Esophagus (tissue), 2 donors: ENCODE results near the gene MORC2. TPM values are rescaled to one million over a fixed set of nuclear protein-coding genes. Genes with fewer than 3 reads are reported as not detected.

Source experiments
- H3K27ac ChIP-seq, 2 donors: one replicate each; pipeline ENCODE4 v1.5.1; 2013; ENCODE audit warnings: low read depth in 2 of 2, mild to moderate bottlenecking in 2 of 2, inconsistent platforms in 1 of 2, low read length in 1 of 2, moderate library complexity in 1 of 2
- H3K27me3 ChIP-seq, 2 donors: one replicate each; pipeline ENCODE4 v1.6.1; 2013; ENCODE audit warnings: low read length in 2 of 2, control low read depth in 1 of 2, mild to moderate bottlenecking in 1 of 2; ENCODE audit not compliant: insufficient read depth in 2 of 2, control insufficient read depth in 1 of 2
- H3K36me3 ChIP-seq, 2 donors: one replicate each; pipeline ENCODE4 v1.6.1; 2013; ENCODE audit warnings: low read length in 1 of 2; ENCODE audit not compliant: control insufficient read depth in 2 of 2, insufficient read depth in 2 of 2
- H3K4me1 ChIP-seq, 2 donors: one replicate each; pipeline ENCODE4 v1.6.1; 2013; ENCODE audit warnings: low read length in 1 of 2; ENCODE audit not compliant: control insufficient read depth in 2 of 2, insufficient read depth in 2 of 2
- H3K4me3 ChIP-seq, 2 donors: one replicate each; pipeline ENCODE4 v1.5.1; 2013; ENCODE audit warnings: low read length in 2 of 2, mild to moderate bottlenecking in 2 of 2, low read depth in 1 of 2, moderate library complexity in 1 of 2
- H3K9me3 ChIP-seq, 2 donors: one replicate each; pipeline ENCODE4 v1.6.1; 2013; ENCODE audit warnings: mild to moderate bottlenecking in 2 of 2, low read depth in 1 of 2, low read length in 1 of 2, moderate library complexity in 1 of 2; ENCODE audit not compliant: control insufficient read depth in 2 of 2, insufficient read depth in 1 of 2
- WGBS, 2 donors: extraction: QIAGEN DNeasy Blood & Tissue Kit; methylation state at CpG; one replicate each; pipeline ENCODE4 v1.1.7; 2013; 5-methylcytosine and 5-hydroxymethylcytosine counted together
- polyA plus RNA-seq, 2 donors: library from polyadenylated mRNA; stranded (reverse); fragments of 200-250 nt; gene quantifications; one replicate each; pipeline ENCODE4 v1.2.3, GENCODE V29; 2013
- donor health status: healthy with polysubstance abuse.
- donor health status: Bipolar disorder and iron deficiency.

Gene MORC2
- polyA plus RNA-seq, 2 donors, result 8.4 to 19.3 TPM

- H3K36me3 ChIP-seq, result peaks cover 23 to 50% of the 10 kb centered on the region in 2 donors
- no peak overlapping the region for H3K4me3 ChIP-seq
- peaks cover 0 to 2% of the 10 kb centered on the region in 2 donors for H3K4me1 ChIP-seq
- H3K27me3 ChIP-seq, result no peaks in the 10 kb centered on the region
- 94% methylated on average over 10 of the region's 10 CpGs for WGBS, 2 donors
- H3K9me3 ChIP-seq, result no peaks in the 10 kb centered on the region
- H3K27ac ChIP-seq, result no peak overlapping the region
Observed at GRCh38 chr22:30927806-30928205, 40.8 kb downstream of the MORC2 start.

- WGBS, 2 donors, result 86 to 98% methylated on average over 4 of the region's 4 CpGs
- H3K4me1 ChIP-seq, result peaks cover 0 to 2% of the 10 kb centered on the region in 2 donors
- no peak overlapping the region for H3K4me3 ChIP-seq
- H3K27me3 ChIP-seq, result no peaks in the 10 kb centered on the region
- no peak overlapping the region for H3K27ac ChIP-seq
- H3K36me3 ChIP-seq, result peaks cover 21 to 39% of the 10 kb centered on the region in 2 donors
- no peaks in the 10 kb centered on the region for H3K9me3 ChIP-seq
Observed at GRCh38 chr22:30926706-30927105, 41.9 kb downstream of the MORC2 start.

- 92 to 94% methylated on average over 5 of the region's 5 CpGs for WGBS, 2 donors
- no peak overlapping the region for H3K27ac ChIP-seq
- no peak overlapping the region for H3K4me3 ChIP-seq
- H3K36me3 ChIP-seq, result peaks cover 10 to 32% of the 10 kb centered on the region in 2 donors
- peaks cover 0 to under 1% of the 10 kb centered on the region in 2 donors for H3K4me1 ChIP-seq
- no peaks in the 10 kb centered on the region for H3K9me3 ChIP-seq
- H3K27me3 ChIP-seq, result no peaks in the 10 kb centered on the region
Observed at GRCh38 chr22:30925667-30926066, 42.9 kb downstream of the MORC2 start.

- Histone ChIP-seq H3K9me3 (no peaks in the 10 kb centered on the region), H3K4me3 (no peak overlapping the region), H3K36me3 (peaks cover 10 to 28% of the 10 kb centered on the region in 2 donors), H3K27ac (no peak overlapping the region), H3K4me1 (no peaks in the 10 kb centered on the region), H3K27me3 (no peaks in the 10 kb centered on the region)
- WGBS, 2 donors, result 90 to 92% methylated on average over 9 of the region's 9 CpGs
Observed at GRCh38 chr22:30923168-30923900, 45.2 kb downstream of the MORC2 start.

GRCh38 chr22:30922151-30922611 is 46.4 kb downstream of the MORC2 start:
- H3K27ac ChIP-seq, result no peak overlapping the region
- no peaks in the 10 kb centered on the region for H3K9me3 ChIP-seq

GRCh38 chr22:30921108-30921507 is 47.5 kb downstream of the MORC2 start:
- Histone ChIP-seq H3K27ac (no peak overlapping the region), H3K27me3 (no peaks in the 10 kb centered on the region), H3K9me3 (no peaks in the 10 kb centered on the region), H3K4me3 (no peak overlapping the region), H3K4me1 (no peaks in the 10 kb centered on the region), H3K36me3 (peaks cover 0 to 7% of the 10 kb centered on the region in 2 donors)
- WGBS, 2 donors, result 46 to 53% methylated on average over 6 of the region's 6 CpGs

More at GRCh38 chr22:30922151-30922611, 46.4 kb downstream of the MORC2 start:
- Histone ChIP-seq H3K27me3 (no peaks in the 10 kb centered on the region), H3K36me3 (peaks cover 4 to 16% of the 10 kb centered on the region in 2 donors), H3K4me3 (no peak overlapping the region), H3K4me1 (no peaks in the 10 kb centered on the region)
- 42 to 52% methylated on average over 34 of the region's 34 CpGs for WGBS, 2 donors

GRCh38 chr22:30920407-30920806 is 48.2 kb downstream of the MORC2 start:
- 1 to 2% methylated on average over 9 of the region's 9 CpGs for WGBS, 2 donors
- Histone ChIP-seq H3K36me3 (peaks cover 0 to 2% of the 10 kb centered on the region in 2 donors), H3K9me3 (no peaks in the 10 kb centered on the region), H3K27me3 (no peaks in the 10 kb centered on the region), H3K4me1 (no peaks in the 10 kb centered on the region), H3K27ac (no peak overlapping the region), H3K4me3 (no peak overlapping the region)

GRCh38 chr22:30919973-30920372 is 48.6 kb downstream of the MORC2 start:
- no peak overlapping the region for H3K4me3 ChIP-seq
- H3K27me3 ChIP-seq, result no peaks in the 10 kb centered on the region
- no peak overlapping the region for H3K27ac ChIP-seq
- H3K36me3 ChIP-seq, result peaks cover 0 to 2% of the 10 kb centered on the region in 2 donors
- 82 to 83% methylated on average over 7 of the region's 7 CpGs for WGBS, 2 donors
- H3K9me3 ChIP-seq, result no peaks in the 10 kb centered on the region
- no peaks in the 10 kb centered on the region for H3K4me1 ChIP-seq

- Histone ChIP-seq H3K4me3 (no peak overlapping the region), H3K36me3 (no peaks in the 10 kb centered on the region), H3K4me1 (no peaks in the 10 kb centered on the region), H3K27me3 (no peaks in the 10 kb centered on the region), H3K9me3 (no peaks in the 10 kb centered on the region), H3K27ac (no peak overlapping the region)
- 88 to 89% methylated on average over 7 of the region's 7 CpGs for WGBS, 2 donors
Observed at GRCh38 chr22:30918761-30919160, 49.8 kb downstream of the MORC2 start.

GRCh38 chr22:30910358-30910757 is 58.2 kb downstream of the MORC2 start:
- no peak overlapping the region for H3K27ac ChIP-seq
- H3K27me3 ChIP-seq, result no peaks in the 10 kb centered on the region
- H3K9me3 ChIP-seq, result no peaks in the 10 kb centered on the region
- peaks cover 0 to 6% of the 10 kb centered on the region in 2 donors for H3K36me3 ChIP-seq
- H3K4me1 ChIP-seq, result no peaks in the 10 kb centered on the region
- no peak overlapping the region for H3K4me3 ChIP-seq
- WGBS, 2 donors, result 69 to 78% methylated on average over 2 of the region's 2 CpGs
